Measurements from ENCODE around the gene PRRC1.

PRRC1 gene

DNA sequence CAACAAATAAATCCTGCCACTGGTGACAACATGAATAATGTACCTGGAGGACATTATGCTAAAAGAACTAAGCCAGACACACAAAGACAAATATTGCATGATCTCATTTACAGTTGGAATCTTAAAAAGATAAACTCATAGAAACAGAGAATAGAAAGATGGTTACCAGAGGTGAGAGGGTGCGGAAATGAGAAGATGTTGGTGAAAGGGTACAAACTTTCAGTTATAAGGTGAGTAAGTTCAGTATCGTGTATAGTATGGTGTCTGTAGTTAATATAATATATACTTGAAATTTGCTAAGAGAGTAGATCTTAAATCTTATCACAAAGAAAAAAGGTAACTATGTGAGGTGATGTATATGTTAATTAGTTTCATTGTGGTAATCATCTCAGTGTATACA lies 63.3 kb downstream of the PRRC1 start:
- no peak for DNase-seq (ENCODE audit: low spot score)

DNA sequence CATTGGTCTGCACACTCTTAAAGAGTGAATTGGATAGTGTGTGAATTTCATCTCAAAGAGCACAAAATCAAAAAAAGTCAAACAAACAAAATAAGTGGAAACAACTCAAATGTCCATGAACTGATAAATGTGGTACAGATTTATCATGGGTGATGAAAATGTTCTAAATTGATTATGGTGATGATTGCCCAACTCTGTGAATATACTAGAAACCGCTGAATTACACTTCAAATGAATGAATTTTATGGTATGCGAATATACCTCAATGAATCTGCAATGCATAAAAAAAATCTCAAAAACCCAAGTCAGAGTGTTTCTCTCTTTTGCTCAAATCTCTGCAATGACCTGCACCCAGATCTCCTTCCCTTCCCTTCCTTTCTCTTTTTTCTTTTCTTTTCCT lies 64.0 kb downstream of the PRRC1 start:
- DNase-seq (ENCODE audit: low spot score), result no peak

DNA sequence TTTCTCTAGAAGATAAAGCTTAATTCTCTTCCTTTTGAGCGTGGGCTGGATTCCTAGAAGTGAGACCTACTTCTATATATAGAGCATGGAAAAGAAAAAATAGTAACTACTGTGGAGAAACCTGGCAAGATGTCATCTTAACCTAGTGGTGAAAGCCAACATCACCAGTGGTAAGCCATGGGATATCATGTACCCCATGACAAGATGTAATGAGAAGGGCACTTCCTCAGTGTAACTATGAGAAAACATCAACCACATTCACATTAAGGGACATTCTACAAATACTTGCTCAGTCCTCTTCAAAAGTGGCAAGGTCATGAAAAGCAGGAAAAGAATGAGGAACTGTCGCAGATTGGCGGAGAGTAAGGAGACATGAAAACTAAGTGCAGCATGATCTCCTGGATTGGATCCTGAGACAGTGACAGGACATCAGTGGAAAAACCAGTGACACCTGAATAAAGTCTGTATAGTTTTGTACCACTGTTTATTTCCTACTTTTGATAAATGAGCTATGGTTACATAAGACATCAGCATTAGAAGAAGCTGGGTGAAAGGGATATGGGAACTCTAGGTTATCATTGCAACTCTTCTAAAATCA lies 65.4 kb downstream of the PRRC1 start:
- DNase-seq (ENCODE audit: low spot score), result no peak

DNA sequence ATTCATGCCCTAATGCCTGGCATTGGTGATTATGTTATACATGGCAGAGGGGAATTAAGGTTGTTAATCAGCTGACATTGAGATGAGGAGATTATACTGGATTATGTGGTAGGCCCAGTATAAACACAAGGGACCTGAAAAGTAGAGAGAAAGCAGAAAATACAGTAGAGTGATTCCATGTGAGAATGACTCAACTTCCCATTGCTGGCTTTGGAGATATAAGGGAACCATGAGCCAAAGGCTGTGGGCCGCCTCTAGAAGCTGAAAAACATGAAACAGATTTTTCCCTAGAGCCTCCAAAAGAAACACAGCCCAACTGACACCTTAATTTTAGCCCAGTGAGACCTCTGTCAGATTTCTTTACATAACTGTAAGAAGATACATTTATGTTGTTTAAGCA lies 66.4 kb downstream of the PRRC1 start:
- no peak for DNase-seq (ENCODE audit: low spot score)

DNA sequence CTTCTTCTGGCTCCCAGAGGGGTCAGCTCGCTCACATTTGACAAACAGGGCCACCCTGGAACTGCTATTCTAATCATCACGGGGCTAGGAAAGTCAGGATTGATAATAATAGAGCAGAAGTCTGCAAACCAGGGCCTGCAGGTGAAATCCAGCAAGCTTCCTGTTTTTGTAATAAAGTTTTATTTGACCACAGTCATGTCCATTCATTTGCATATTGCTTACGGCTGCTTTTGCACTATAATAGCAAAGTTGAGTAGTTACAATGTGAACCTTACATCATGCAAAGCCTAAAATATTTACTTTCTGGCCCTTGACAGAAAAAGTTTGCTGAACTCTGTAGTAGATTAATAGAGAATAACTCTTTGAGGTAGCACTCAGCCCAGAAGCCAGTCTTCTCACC lies 68.2 kb downstream of the PRRC1 start:
- no peak for DNase-seq (ENCODE audit: low spot score)

GRCh38 chr5:127586066-127586770 lies 68.8 kb downstream of the PRRC1 start:
- DNase-seq (ENCODE audit: low spot score), result no peak

- DNase-seq (ENCODE audit: low spot score), result no peak
These were observed 69.4 kb downstream of the PRRC1 start for GRCh38 chr5:127586811-127587210.

DNA sequence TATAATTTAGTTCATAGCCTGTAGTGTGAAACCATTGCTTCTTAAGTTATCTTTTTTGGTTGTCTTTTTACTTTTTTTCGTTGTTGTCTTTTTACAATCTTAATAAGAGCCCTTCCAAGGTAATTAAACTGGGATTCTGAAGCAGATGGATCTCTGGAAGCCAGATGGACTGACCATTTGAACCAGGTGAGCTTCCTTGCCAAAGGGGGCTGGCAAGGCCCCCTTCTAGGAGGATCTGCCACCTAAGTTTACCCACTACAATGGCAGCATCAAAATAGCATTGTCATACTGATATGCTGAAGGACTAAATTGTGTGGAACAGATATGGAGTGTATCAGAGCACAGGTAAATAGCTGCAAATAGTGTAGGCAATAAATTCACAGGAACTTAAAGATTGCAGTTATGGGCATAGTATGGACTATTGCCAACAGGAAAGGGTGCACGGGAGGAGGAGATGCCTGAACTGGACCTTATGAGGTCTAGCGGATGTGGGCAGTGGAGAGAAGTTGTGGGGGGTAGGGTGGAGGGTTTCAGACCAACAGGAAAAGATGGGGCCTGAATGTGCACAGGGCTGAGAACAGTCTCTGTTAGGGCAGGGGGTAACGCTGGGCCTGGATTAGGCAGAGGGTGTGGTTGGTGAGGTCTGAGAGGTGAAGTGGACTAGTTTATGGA lies 69.9 kb downstream of the PRRC1 start:
- DNase-seq (ENCODE audit: low spot score), result no peak

GRCh38 chr5:127588368-127588767 lies 70.9 kb downstream of the PRRC1 start:
- DNase-seq (ENCODE audit: low spot score), result no peak

DNA sequence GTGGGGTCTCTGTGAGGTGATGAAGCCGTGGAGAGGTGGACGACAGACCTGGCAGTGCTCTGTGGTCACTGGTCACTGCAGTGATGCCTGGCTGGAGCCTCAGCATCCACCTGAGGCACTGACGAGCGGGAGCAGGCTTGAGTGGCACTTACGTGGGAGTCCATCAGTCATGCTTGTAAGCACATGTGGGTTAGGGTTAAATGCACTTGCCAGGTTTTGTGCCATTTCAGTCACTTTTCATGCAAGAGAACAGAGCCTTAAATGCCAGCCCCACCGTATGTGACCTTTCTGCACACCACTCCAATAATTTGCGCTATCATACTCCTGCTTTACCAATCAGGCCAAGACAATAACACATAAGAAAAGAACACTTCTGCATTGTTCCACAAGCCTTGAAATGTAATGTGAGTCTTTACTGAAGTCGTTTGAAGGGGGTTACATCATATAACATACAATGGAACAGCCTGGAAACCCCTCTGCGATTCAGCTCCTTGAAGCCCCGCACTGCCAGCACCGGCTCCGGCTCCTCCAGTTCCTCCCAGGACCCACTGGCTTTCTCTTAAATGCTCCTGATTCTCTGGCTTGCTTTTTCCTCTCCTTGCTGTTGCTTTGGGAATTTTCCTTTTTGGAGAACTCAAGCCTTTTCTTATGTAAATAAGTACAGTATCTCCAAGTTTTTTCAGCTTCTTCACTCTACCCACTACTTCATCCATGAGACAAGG lies 72.0 kb downstream of the PRRC1 start:
- no peak for DNase-seq (ENCODE audit: low spot score)

GRCh38 chr5:127590156-127590722 lies 72.8 kb downstream of the PRRC1 start:
- no peak for DNase-seq (ENCODE audit: low spot score)

DNA sequence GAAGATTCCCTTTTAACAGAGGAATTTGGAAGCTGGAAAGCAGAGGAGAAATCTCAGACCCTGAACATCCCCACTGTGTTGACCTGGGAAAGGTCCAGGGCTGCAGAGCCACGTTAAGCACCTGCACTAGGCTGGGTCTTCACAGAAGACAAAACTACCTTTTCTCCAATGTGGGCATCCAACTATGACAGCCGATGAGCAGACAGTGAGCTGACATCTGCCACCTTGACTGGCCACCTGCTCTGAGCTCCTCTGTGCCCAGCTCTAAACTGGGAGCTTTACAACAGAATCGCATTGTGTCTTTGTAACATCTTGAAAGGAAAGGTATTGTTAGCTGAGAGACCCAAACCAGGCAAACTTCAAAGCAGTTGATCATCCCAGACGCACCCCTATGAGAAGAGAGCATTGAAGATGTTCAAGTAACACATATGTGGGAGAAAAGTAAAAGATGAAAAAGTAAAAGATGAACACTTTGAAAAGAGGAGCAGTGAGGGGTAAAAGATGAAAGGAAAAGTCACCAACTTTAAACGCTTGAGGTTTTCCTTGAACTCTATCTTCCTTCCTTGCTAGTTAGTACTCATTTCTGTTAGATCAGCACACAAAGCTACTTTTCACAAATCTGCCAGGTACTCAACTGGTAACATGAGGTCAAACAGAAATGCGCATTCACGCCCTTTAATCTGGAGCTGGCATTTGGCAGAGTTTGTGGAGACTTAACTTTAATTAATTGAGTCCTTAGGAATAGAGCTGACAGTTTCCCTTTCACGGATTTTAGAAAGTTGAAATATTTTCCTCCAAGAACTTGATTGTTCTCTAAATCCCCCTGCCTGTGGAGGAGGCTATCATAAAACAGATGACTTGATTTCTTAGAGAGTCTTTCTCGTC lies 78.3 kb downstream of the PRRC1 start:
- DNase-seq (ENCODE audit: low spot score), result no peak

- no peak for DNase-seq (ENCODE audit: low spot score)
These were observed 79.1 kb downstream of the PRRC1 start for GRCh38 chr5:127596501-127596900.

- DNase-seq (ENCODE audit: low spot score), result no peak
These were observed 81.9 kb downstream of the PRRC1 start for GRCh38 chr5:127599320-127599719.

DNA sequence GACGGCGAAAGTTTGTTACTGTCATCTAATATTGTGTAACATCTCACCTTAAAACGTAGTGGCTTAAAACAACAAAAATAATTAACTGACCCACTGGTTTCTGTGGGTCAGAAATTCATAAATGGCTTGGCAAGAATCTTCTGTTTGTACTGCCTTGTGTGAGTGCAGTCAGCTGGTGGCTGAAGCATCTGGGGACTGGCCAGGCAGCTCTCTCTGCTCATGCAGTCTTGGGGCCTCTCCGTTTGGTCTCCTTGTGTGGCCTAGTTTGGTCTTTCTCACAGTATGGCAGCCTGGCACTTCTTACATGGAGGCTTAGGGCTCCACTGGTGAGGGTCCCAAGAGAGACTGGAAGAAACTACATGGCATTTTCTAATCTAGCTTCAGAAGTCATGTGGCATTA lies 82.4 kb downstream of the PRRC1 start:
- DNase-seq (ENCODE audit: low spot score), result no peak

GRCh38 chr5:127601111-127601510 lies 83.7 kb downstream of the PRRC1 start:
- no peak for DNase-seq (ENCODE audit: low spot score)

- no peak for DNase-seq (ENCODE audit: low spot score)
These were observed 84.2 kb downstream of the PRRC1 start for GRCh38 chr5:127601601-127602000.

- no peak for DNase-seq (ENCODE audit: low spot score)
These were observed 85.0 kb downstream of the PRRC1 start for GRCh38 chr5:127602481-127602880.

- no peak for DNase-seq (ENCODE audit: low spot score)
These were observed 85.7 kb downstream of the PRRC1 start for GRCh38 chr5:127602896-127603844.

Data from CD4-positive, alpha-beta T cell treated with Interleukin-6 at 100 ng/mL for 8 hours (primary cell).